HCT116 (cell line): ENCODE measurements around the gene RHEB.

Experiments
- CEBPB ChIP-seq: IDR thresholded peaks from 2 replicates; pipeline ENCODE4 v1.6.1; 2012; ENCODE audit warnings: low read depth
- CTCF ChIP-seq, 3 experiments: fragments of 200-600 bp in 1 of 3; sonication (generic) in 1 of 3; IDR thresholded peaks in 2 of 3; conservative IDR thresholded peaks in 1 of 3; 2 replicates each; pipeline ENCODE4 v1.5.1; 2012 to 2017; ENCODE audit warnings: low read depth in 2 of 3, low read length in 2 of 3, antibody characterized with exemption in 1 of 3, borderline replicate concordance in 1 of 3, control low read depth in 1 of 3, mild to moderate bottlenecking in 1 of 3, mixed read lengths in 1 of 3, mixed run types in 1 of 3, moderate library complexity in 1 of 3; ENCODE audit not compliant: insufficient read depth in 1 of 3
- EGR1 ChIP-seq: IDR thresholded peaks from 2 replicates; pipeline ENCODE4 v1.6.1; 2012; ENCODE audit warnings: low read depth
- EZH2 ChIP-seq: fragments of 200-600 bp; sonication (generic); IDR thresholded peaks from 2 replicates; pipeline ENCODE4 v1.6.1; 2017; ENCODE audit warnings: antibody characterized with exemption, mixed run types
- EZH2phosphoT487 ChIP-seq: fragments of 200-600 bp; IDR thresholded peaks from 2 replicates; pipeline ENCODE4 v1.6.1; 2018; ENCODE audit warnings: antibody characterized with exemption, borderline replicate concordance
- FOSL1 ChIP-seq: IDR thresholded peaks from 2 replicates; pipeline ENCODE4 v1.6.1; 2012; ENCODE audit warnings: low read depth
- POLR2A ChIP-seq: IDR thresholded peaks from 2 replicates; pipeline ENCODE4 v1.7.0; 2011; ENCODE audit warnings: borderline replicate concordance; ENCODE audit not compliant: insufficient read depth, insufficient read length; ENCODE audit errors: extremely low read depth
- POLR2AphosphoS5 ChIP-seq: IDR thresholded peaks from 2 replicates; pipeline ENCODE4 v1.6.1; 2011; ENCODE audit warnings: mild to moderate bottlenecking, low read depth, low read length, moderate library complexity
- RAD21 ChIP-seq: IDR thresholded peaks from 2 replicates; pipeline ENCODE4 v1.6.1; 2012; ENCODE audit warnings: low read depth, mild to moderate bottlenecking
- SP1 ChIP-seq: IDR thresholded peaks from 2 replicates; pipeline ENCODE4 v1.6.1; 2012; ENCODE audit warnings: low read depth
- ZFX ChIP-seq: fragments of 450-650 bp; IDR thresholded peaks from 2 replicates; pipeline ENCODE4 v1.6.1; 2017
- TF ChIP-seq, protein P1 (sequence below): IDR thresholded peaks from 2 replicates; pipeline ENCODE4 v1.6.1; 2012

- TF ChIP-seq EZH2phosphoT487 (no peak), EZH2 (no peak), CTCF (IDR thresholded peaks at IDR 0.05 in 2 of 3, conservative IDR thresholded peaks at IDR 0.05 in 1 of 3; ENCODE audit: borderline replicate concordance in 1 of 3, insufficient read depth in 1 of 3, low read depth in 2 of 3, low read length in 2 of 3) (no peak), POLR2AphosphoS5 (no peak), POLR2A (no peak), RAD21 (no peak), ZFX (no peak), FOSL1 (no peak), SP1 (no peak), EGR1 (no peak), CEBPB (no peak)
- TF ChIP-seq, protein P1, sequence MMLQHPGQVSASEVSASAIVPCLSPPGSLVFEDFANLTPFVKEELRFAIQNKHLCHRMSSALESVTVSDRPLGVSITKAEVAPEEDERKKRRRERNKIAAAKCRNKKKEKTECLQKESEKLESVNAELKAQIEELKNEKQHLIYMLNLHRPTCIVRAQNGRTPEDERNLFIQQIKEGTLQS, result no peak
Measured at GRCh38 chr7:151427705-151428377, 91.9 kb downstream of the RHEB start.
